Measurements from ENCODE around the gene PWP2. TPM values are rescaled to one million over a fixed set of nuclear protein-coding genes. Genes with fewer than 3 reads are reported as not detected.
"Not testable (repeated sequence)": the region's sequence is repeated elsewhere in the genome, so short reads cannot be mapped to it uniquely, and the experiment has no call there.

Gene PWP2
- polyA plus RNA-seq, 1 experiment: 20.5 TPM

GRCh38 chr21:44171962-44172572, 64.9 kb downstream of the PWP2 start:
- POLR2A ChIA-PET; H3K36me3 ChIP-seq (ENCODE audit: control insufficient read depth, insufficient read depth, low read length); H3K27me3 ChIP-seq (ENCODE audit: control insufficient read depth, insufficient read depth, low read length); DNase-seq (ENCODE audit: low read depth); H3K4me3 ChIP-seq (ENCODE audit: low read depth, low read length); CTCF ChIA-PET: not testable (repeated sequence)

DNA sequence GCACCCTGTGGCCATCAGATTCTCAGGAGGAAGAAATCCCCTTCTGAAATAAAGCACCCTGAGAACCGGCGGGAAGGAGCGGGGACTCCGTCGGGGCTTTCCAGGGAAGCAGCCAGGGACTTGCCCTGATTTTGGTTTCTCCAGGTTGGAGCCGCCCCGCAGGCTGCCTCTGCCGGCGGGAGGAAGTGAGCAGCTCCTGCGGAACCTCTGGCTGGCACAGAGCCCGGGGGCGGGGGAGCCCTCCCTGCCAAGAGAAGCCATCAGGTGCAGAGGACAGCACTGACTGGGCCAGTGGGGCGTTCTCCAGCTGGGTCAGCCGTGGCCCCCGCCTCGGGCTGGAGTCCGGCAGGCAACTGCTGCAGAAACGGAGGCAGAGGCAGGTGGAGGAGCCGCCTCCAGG, 65.5 kb downstream of the PWP2 start:
- H3K36me3 ChIP-seq (ENCODE audit: control insufficient read depth, insufficient read depth, low read length); H3K27me3 ChIP-seq (ENCODE audit: control insufficient read depth, insufficient read depth, low read length); H3K4me3 ChIP-seq (ENCODE audit: low read depth, low read length); CTCF ChIA-PET; DNase-seq (ENCODE audit: low read depth); POLR2A ChIA-PET: not testable (repeated sequence)

- H3K27me3 ChIP-seq (ENCODE audit: control insufficient read depth, insufficient read depth, low read length); CTCF ChIA-PET; POLR2A ChIA-PET; H3K36me3 ChIP-seq (ENCODE audit: control insufficient read depth, insufficient read depth, low read length); DNase-seq (ENCODE audit: low read depth); H3K4me3 ChIP-seq (ENCODE audit: low read depth, low read length): not testable (repeated sequence)
Measured at GRCh38 chr21:44175189-44175588, 68.0 kb downstream of the PWP2 start.

- CTCF ChIA-PET; H3K27me3 ChIP-seq (ENCODE audit: control insufficient read depth, insufficient read depth, low read length); H3K36me3 ChIP-seq (ENCODE audit: control insufficient read depth, insufficient read depth, low read length); POLR2A ChIA-PET; DNase-seq (ENCODE audit: low read depth); H3K4me3 ChIP-seq (ENCODE audit: low read depth, low read length): not testable (repeated sequence)
Measured at GRCh38 chr21:44176127-44176526, 68.9 kb downstream of the PWP2 start.

Other genes with a start within 250 kb of the PWP2 start
- gene AGPAT3, start 242.2 kb upstream of the PWP2 start, polyA plus RNA-seq (2011; rRNA removed): 39.7 and 68.5 TPM in 2 replicates
- gene TRAPPC10, start 95.1 kb upstream of the PWP2 start, polyA plus RNA-seq (2011; rRNA removed): 24.5 and 31.4 TPM in 2 replicates
- 54.3 and 60.0 TPM in 2 replicates for gene GATD3, start 26.3 kb downstream of the PWP2 start, polyA plus RNA-seq (2011; rRNA removed)
- gene ICOSLG, start 133.5 kb downstream of the PWP2 start, polyA plus RNA-seq (2011; rRNA removed): 0.27 and 1.3 TPM in 2 replicates
- not detected in 2 replicates for gene DNMT3L, start 154.5 kb downstream of the PWP2 start, polyA plus RNA-seq (2011; rRNA removed)
- gene AIRE, start 178.5 kb downstream of the PWP2 start, polyA plus RNA-seq (2011; rRNA removed): 0.10 and 0.12 TPM in 2 replicates
- 85.9 and 152 TPM in 2 replicates for gene PFKL, start 192.7 kb downstream of the PWP2 start, polyA plus RNA-seq (2011; rRNA removed)
- 8.4 and 13.5 TPM in 2 replicates for gene CFAP410, start 232.0 kb downstream of the PWP2 start, polyA plus RNA-seq (2011; rRNA removed)
- gene TRPM2, start 246.2 kb downstream of the PWP2 start, polyA plus RNA-seq (2011; rRNA removed): not detected in 2 replicates